Ovary (tissue), 9 donors: ENCODE results near the gene FRYL. TPM values are rescaled to one million over a fixed set of nuclear protein-coding genes. Genes with fewer than 3 reads are reported as not detected.
A peak's percentile ranks its signal among the peaks of the same experiment; 100 is the strongest.

Experiments used
- DNase-seq, 5 donors: peaks; one replicate each; pipeline ENCODE4 v3.0.0-alpha.2; 2019 to 2020
- H3K27ac ChIP-seq, 2 donors: fragments of 200-600 bp; one replicate each; pipeline versions ENCODE4 v1.5.1 to v1.8.0; 2019 to 2022
- H3K27me3 ChIP-seq: fragments of 200-600 bp; one replicate; pipeline ENCODE4 v1.8.0; 2022
- H3K36me3 ChIP-seq: fragments of 200-600 bp; sonication (generic); one replicate; pipeline ENCODE4 v1.5.1; 2019
- H3K4me1 ChIP-seq: one replicate; pipeline ENCODE4 v1.8.1; 2013; ENCODE audit warnings: mild to moderate bottlenecking, moderate library complexity; ENCODE audit not compliant: insufficient read depth
- H3K4me3 ChIP-seq: fragments of 200-600 bp; sonication (generic); one replicate; pipeline ENCODE4 v1.5.1; 2017
- H3K9me3 ChIP-seq, 2 donors: fragments of 200-600 bp in 1 of 2; sonication (generic) in 1 of 2; one replicate each; pipeline versions ENCODE4 v1.5.1 to v1.8.1; 2013 to 2019; ENCODE audit warnings: mild to moderate bottlenecking in 1 of 2, moderate library complexity in 1 of 2
- EP300 ChIP-seq: sonication (generic); formaldehyde crosslinking; IDR thresholded peaks from one replicate; pipeline ENCODE4 v1.6.1; 2017; ENCODE audit warnings: antibody characterized with exemption
- POLR2A ChIP-seq: fragments of 450-650 bp; IDR thresholded peaks from one replicate; pipeline ENCODE4 v1.6.1; 2017; ENCODE audit warnings: antibody characterized with exemption, mild to moderate bottlenecking, moderate library complexity
- WGBS, 3 donors: extraction: QIAGEN DNeasy Blood & Tissue Kit in 1 of 3; methylation state at CpG; one replicate each; pipeline versions ENCODE4 v1.1.5 to v1.1.7; 2013 to 2017; 5-methylcytosine and 5-hydroxymethylcytosine counted together
- intact Hi-C, 4 donors: fragments of 100-400 bp; cut with DNase I; formaldehyde crosslinking; loops; one replicate each; pipeline versions ENCODE4 v1.11.0 to v1.15.1; 2022 to 2023
- polyA plus RNA-seq, 2 donors: library from polyadenylated mRNA; stranded (reverse); fragments of 200-250 nt in 1 of 2; fragments of 350-450 nt in 1 of 2; fragmentation: Illumina TruSeq in 1 of 2; extraction: RNeasy Lipid Tissue Mini Kit (QIAGEN cat#74804) in 1 of 2; gene quantifications; one replicate each; pipeline ENCODE4 v1.2.3, GENCODE V29; 2013 to 2014
- total RNA-seq, 7 donors: library from RNA; depleted of rRNA in 2 of 7; stranded (reverse); fragments of >200 nt in 2 of 7; fragmentation: NEBNext Ultra II Directional in 3 of 7; extraction: Animal tissue kit (Norgen Biotek cat#: 25700) in 3 of 7; gene quantifications; one replicate each; pipeline versions ENCODE4 v1.1.0 to v1.2.4, GENCODE V29; 2016 to 2023
- TF ChIP-seq, protein P1 (sequence below), 3 donors: fragments of 450-650 bp in 2 of 3; fragments of 200-600 bp in 1 of 3; IDR thresholded peaks; one replicate each; pipeline versions ENCODE4 v1.5.1 to v1.8.0; 2016 to 2022; ENCODE audit warnings: antibody characterized with exemption in 3 of 3, mild to moderate bottlenecking in 1 of 3
- donor health status: DM: no; HTN: no; CAD: no; lungs with moderate emphysema.
- donor health status: DM: no; HTN: no; CAD: no.
- donor health status: Bipolar disorder and iron deficiency.
- donor health status: DM: yes; HTN: yes; CAD: no.
- donor health status: DM: no; HTN: no; CAD: no.
- donor health status: DM: yes; HTN: yes; CAD: no.

FRYL gene
- total and polyA plus RNA-seq, 9 donors, result 10.7 to 46.0 (median 35.2) TPM

GRCh38 chr4:48490012-48490679 lies 289.9 kb downstream of the FRYL start, which contains the start of gene ZAR1:
Gene ZAR1, plus strand, starts transcription at chr4:48490252. Its CDS starts 40 bp downstream, at chr4:48490292.
- TF ChIP-seq EP300, result no peak
- TF ChIP-seq POLR2A, result no peak
- TF ChIP-seq, protein P1, sequence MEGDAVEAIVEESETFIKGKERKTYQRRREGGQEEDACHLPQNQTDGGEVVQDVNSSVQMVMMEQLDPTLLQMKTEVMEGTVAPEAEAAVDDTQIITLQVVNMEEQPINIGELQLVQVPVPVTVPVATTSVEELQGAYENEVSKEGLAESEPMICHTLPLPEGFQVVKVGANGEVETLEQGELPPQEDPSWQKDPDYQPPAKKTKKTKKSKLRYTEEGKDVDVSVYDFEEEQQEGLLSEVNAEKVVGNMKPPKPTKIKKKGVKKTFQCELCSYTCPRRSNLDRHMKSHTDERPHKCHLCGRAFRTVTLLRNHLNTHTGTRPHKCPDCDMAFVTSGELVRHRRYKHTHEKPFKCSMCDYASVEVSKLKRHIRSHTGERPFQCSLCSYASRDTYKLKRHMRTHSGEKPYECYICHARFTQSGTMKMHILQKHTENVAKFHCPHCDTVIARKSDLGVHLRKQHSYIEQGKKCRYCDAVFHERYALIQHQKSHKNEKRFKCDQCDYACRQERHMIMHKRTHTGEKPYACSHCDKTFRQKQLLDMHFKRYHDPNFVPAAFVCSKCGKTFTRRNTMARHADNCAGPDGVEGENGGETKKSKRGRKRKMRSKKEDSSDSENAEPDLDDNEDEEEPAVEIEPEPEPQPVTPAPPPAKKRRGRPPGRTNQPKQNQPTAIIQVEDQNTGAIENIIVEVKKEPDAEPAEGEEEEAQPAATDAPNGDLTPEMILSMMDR (IDR thresholded peaks at IDR 0.05), result no peak
- no peak within 1 kb of the TSS for H3K27ac ChIP-seq
- peaks cover 1% of the 10 kb centered on the region for H3K4me1 ChIP-seq
- no peaks in the 10 kb centered on the region for H3K27me3 ChIP-seq
- H3K9me3 ChIP-seq, result no peaks in the 10 kb centered on the region
- H3K36me3 ChIP-seq, result no peaks in the 10 kb centered on the region
- DNase-seq, result peak in 1 of 5 donors; percentile 8
- intact Hi-C loops, result no loop called here
- H3K4me3 ChIP-seq, result no peak within 1 kb of the TSS
- 2 to 7% (median 2%) methylated on average over 60 to 80 of the region's 80 CpGs for WGBS, 3 donors

DNA sequence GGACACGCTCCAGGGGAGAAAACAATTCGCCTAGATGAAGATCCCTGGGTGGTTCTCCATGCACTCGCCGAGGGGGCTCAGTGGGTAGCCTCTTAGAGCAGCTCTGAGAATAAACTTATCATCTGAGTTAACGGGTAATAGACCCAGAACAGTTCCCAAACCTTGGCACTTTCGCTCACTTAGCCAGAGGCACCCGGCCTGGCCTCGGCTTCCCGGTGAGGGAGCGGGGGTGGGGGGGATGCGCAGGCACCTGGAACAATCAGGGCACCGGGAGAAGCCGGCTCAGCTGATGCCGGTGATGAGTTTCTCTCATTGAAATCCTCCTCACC lies 290.4 kb downstream of the FRYL start:
- H3K27me3 ChIP-seq, result no peaks in the 10 kb centered on the region
- DNase-seq, result no peak
- H3K36me3 ChIP-seq, result no peaks in the 10 kb centered on the region
- H3K9me3 ChIP-seq, result no peaks in the 10 kb centered on the region
- H3K27ac ChIP-seq, result no peak overlapping the region
- WGBS, 3 donors, result 28 to 40% (median 38%) methylated on average over 14 of the region's 14 CpGs
- peaks cover 1% of the 10 kb centered on the region for H3K4me1 ChIP-seq
- intact Hi-C loops, result no loop called here
- TF ChIP-seq, protein P1 (IDR thresholded peaks at IDR 0.05), result no peak
- TF ChIP-seq EP300 (no peak), POLR2A (no peak)
- no peak overlapping the region for H3K4me3 ChIP-seq

- H3K27ac ChIP-seq, result no peak overlapping the region
- no peaks in the 10 kb centered on the region for H3K36me3 ChIP-seq
- no peak for DNase-seq
- H3K9me3 ChIP-seq, result no peaks in the 10 kb centered on the region
- TF ChIP-seq, protein P1 (IDR thresholded peaks at IDR 0.05), result no peak
- no peak for TF ChIP-seq EP300
- TF ChIP-seq POLR2A, result no peak
- no peaks in the 10 kb centered on the region for H3K27me3 ChIP-seq
- intact Hi-C loops, result no loop called here
- peaks cover 7% of the 10 kb centered on the region for H3K4me1 ChIP-seq
- WGBS, 3 donors, result 65 to 73% (median 65%) methylated on average over 22 of the region's 22 CpGs
- H3K4me3 ChIP-seq, result no peak overlapping the region
These were observed 295.4 kb downstream of the FRYL start for GRCh38 chr4:48484494-48485168.

DNA sequence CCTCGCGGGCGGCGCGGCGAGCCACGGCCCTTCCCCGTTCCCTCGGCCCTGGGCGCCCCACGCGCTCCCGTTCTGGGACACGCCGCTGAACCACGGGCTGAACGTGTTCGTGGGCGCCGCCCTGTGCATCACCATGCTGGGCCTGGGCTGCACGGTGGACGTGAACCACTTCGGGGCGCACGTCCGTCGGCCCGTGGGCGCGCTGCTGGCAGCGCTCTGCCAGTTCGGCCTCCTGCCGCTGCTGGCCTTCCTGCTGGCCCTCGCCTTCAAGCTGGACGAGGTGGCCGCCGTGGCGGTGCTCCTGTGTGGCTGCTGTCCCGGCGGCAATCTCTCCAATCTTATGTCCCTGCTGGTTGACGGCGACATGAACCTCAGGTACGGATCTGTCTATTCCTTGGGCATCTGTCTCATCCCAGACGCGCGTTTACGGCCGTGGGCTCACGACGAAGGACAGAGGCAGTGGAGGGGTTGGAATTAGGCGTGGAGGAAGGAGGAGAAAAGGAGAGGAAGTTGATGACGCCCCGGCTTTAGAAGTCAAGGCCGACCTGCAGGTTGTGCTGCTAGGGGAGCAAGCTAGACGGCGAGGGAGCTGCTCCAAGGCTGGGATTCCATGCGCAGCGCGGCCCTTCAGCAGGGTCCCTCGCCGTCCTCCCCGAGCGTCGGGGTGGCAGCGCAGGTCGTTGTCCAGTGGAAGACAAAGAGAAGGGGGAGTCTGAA lies 296.1 kb downstream of the FRYL start:
- Histone ChIP-seq H3K27ac (no peak overlapping the region), H3K36me3 (no peaks in the 10 kb centered on the region), H3K4me1 (peaks cover 7% of the 10 kb centered on the region), H3K9me3 (no peaks in the 10 kb centered on the region), H3K27me3 (no peaks in the 10 kb centered on the region), H3K4me3 (no peak overlapping the region)
- TF ChIP-seq POLR2A, result no peak
- TF ChIP-seq, protein P1 (IDR thresholded peaks at IDR 0.05), result no peak
- TF ChIP-seq EP300, result no peak
- WGBS, 3 donors, result 10 to 19% (median 17%) methylated on average over 32 to 66 of the region's 66 CpGs
- intact Hi-C loops, result no loop called here
- no peak for DNase-seq
